Stimulated activated CD4-positive, alpha-beta T cell treated with anti-CD3 and anti-CD28 coated beads, Interleukin-12 subunit alpha, Interleukin-12 subunit beta, amount 100 ng/mL, for 24 hours (primary cell): ENCODE results near the gene ILK.

Source experiments
- DNase-seq, 2 experiments: peaks; one replicate each; pipeline ENCODE4 v3.0.0-alpha.2; 2020; ENCODE audit warnings: low read depth in 2 of 2

ILK gene

GRCh38 chr11:6603287-6604080, at the start of gene ILK, which contains the start of gene RRP8:
Gene ILK (plus strand): TSS chr11:6603774. CDS start chr11:6604272, 498 bp downstream.
Gene RRP8 (minus strand): TSS chr11:6603616. CDS start chr11:6603502, 114 bp downstream.
- DNase-seq = peak; percentile 75 to 81

GRCh38 chr11:6554828-6555706, 48.5 kb upstream of the ILK start:
- DNase-seq = no peak

- no peak for DNase-seq
Observed at GRCh38 chr11:6556139-6556949, 47.2 kb upstream of the ILK start.

- no peak for DNase-seq
Observed at GRCh38 chr11:6557063-6557462, 46.5 kb upstream of the ILK start.

- no peak for DNase-seq
Observed at GRCh38 chr11:6557761-6558674, 45.6 kb upstream of the ILK start.

- no peak for DNase-seq
Observed at GRCh38 chr11:6559369-6559768, 44.2 kb upstream of the ILK start.

- DNase-seq = no peak
Observed at GRCh38 chr11:6561288-6561687, 42.3 kb upstream of the ILK start.

- no peak for DNase-seq
Observed at GRCh38 chr11:6563121-6563619, 40.4 kb upstream of the ILK start.

- DNase-seq = no peak
Observed at GRCh38 chr11:6563667-6564066, 39.9 kb upstream of the ILK start.

GRCh38 chr11:6565325-6565724, 38.2 kb upstream of the ILK start:
- no peak for DNase-seq

GRCh38 chr11:6565988-6566703, 37.4 kb upstream of the ILK start:
- no peak for DNase-seq

GRCh38 chr11:6566704-6567370, 36.7 kb upstream of the ILK start:
- DNase-seq = no peak

GRCh38 chr11:6567371-6567745, 36.2 kb upstream of the ILK start:
- DNase-seq = no peak

GRCh38 chr11:6568191-6568918, 35.2 kb upstream of the ILK start:
- DNase-seq = no peak

GRCh38 chr11:6569706-6570105, 33.9 kb upstream of the ILK start:
- no peak for DNase-seq

GRCh38 chr11:6570691-6571427, 32.7 kb upstream of the ILK start:
- DNase-seq = no peak

- no peak for DNase-seq
Observed at GRCh38 chr11:6571434-6572008, 32.1 kb upstream of the ILK start.

GRCh38 chr11:6572215-6572614, 31.4 kb upstream of the ILK start:
- no peak for DNase-seq
